Stimulated activated CD8-positive, alpha-beta memory T cell treated with anti-CD3 and anti-CD28 coated beads, Interleukin-12 subunit alpha, Interleukin-12 subunit beta, amount 100 ng/mL, for 1 hour (primary cell): ENCODE results near the gene PDS5A.
"Not testable (repeated sequence)": the region's sequence is repeated elsewhere in the genome, so short reads cannot be mapped to it uniquely, and the experiment has no call there.

ENCODE experiments used
- DNase-seq: peaks from one replicate; pipeline ENCODE4 v3.0.0-alpha.2; 2020; ENCODE audit warnings: low read depth

Gene PDS5A

DNA sequence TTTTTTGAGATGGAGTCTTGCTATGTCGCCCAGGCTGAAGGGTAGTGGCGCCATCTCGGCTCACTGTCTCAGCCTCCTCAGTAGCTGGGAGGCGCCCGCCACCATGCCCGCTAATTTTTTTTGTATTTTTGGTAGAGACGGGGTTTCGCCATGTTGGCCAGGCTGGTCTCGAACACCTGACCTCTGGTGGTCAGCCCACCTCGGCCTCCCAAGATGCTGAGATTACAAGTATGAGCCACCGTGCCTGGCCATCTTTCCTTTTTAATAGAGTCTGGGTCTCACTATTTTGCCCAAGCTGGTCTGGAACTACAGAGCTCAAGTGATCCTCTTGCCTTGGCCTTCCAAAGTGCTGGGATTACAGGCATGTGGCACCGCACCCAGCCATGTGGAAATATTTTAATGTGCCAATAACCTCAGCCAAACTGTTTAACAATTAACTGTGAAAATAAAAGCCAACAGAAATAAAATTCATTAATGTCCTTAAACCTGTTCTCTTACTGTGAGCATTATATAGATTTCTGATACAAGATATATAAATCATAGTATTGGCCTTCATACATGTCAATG is 16.3 kb downstream of the PDS5A start:
- DNase-seq, result no peak

DNA sequence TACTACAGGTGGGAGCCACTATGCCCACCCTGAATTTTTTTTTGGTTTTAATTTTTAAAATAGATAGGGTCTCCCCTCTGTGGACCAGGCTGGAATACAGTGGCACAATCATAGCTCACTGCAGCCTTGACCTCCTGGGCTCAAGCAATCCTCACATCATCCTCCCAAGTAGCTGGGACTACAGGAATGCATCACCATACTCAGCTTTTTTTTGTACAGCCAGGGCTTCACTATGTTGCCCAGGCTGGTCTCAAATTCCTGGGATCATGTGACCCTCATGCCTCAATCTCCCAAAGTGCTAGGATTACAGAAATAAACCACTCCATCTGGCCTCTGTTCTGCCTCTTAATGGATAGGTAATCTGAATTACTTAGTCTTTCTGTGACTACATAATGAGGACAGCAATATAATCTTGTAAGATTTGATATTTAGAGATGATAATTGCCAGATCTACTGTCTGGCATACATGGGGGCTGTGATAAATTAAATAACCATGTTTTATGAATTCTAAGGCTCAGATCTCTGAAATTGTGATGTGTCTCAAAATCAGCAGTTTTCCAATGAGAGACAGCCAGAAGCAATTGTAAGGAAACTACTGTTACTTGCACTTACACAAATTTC is 26.7 kb downstream of the PDS5A start:
- DNase-seq, result no peak

DNA sequence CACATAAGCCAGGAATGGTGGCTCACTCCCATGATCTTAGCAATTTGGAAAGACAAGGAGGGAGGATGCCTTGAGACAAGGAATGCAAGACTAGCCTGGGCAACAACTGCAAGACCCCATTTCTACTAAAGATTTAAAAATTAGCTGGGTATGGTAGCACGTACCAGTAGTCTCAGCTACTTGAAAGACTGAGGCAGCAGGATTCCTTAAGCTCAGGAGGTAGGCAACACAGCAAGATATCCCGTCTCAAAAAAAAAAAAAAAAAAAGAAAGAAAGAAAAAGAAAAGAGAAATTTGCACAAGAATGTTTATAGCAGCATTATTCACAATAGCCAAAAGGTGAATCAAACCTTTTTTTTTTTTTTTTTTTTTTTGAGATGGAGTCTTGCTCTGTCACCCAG is 29.7 kb downstream of the PDS5A start:
- DNase-seq, result no peak

DNA sequence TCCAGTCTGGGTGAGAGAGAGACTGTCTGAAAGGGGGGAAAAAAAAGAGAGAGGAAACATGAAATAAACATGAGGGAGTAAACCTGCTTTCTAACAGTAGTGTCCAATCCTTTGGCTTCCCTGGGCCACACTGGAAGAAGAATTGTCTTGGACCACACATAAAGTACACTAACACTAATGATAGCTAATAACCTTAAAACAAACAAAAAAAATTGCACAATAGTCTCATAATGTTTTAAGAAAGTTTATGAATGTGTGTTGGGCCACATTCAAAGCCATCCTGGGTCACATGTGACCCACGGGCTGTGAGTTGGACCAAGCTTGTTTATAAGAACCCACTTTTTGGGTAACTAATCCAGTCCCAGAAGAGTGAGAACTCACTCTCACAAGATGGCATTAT is 30.3 kb downstream of the PDS5A start:
- DNase-seq, result no peak

DNA sequence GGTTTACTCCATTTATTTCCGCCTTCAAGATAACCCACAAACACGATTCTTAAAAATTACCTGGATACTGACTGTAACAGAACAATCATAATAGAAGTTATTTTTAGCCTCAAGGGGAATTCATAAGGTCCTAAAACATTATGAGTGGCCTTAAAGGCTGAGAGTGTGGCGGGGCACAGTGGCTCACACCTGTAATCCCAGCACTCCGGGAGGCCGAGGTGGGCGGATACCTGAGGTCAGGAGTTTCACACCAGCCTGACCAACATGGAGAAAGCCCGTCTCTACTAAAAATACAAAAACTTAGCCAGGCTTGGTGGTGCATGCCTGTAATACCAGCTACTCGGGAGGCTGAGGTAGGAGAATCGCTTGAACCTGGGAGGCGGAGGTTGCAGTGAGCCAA is 33.5 kb downstream of the PDS5A start:
- DNase-seq, result not testable (repeated sequence)

DNA sequence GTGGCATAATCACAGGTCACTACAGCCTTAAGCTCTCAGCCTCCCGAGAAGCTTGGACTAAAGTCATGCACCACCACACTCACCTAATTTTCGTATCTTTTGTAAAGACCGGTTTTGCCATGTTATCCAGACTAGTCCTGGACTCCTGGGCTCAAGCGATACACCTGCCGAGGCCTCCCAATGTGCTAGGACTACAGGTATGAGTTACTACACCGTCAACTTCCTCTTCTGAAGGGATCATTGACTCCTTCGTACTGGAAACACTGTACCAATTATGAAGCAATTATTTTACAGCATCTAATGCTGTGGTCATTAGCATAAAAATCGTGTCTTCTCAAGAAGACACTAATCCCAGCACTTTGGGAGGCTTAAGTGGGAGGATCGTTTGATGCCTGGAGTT is 35.2 kb downstream of the PDS5A start:
- DNase-seq, result no peak

DNA sequence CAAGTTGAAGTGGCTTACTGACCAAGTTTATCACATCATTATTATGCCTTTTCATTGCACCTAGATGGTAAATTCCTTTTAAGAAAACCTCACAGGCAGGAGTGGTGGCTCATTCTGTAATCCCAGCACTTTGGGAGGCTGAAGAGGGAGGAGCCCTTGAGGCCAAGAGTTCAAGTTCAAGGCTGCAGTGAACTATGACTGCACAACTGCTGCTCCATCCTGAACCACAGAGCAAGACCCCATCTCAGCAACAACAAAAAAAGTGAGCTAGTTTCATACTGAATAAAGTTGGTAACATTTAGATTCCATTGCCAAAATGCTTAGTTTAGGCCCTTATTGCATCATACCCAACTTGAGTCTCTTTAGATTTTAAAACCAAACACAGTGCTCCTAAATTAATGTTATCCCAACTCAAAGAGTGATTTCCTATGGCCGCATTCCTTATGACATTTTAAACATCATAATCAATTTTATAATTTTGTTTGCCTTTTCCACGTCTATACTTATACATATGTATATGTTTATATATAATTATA is 36.0 kb downstream of the PDS5A start:
- DNase-seq, result no peak

DNA sequence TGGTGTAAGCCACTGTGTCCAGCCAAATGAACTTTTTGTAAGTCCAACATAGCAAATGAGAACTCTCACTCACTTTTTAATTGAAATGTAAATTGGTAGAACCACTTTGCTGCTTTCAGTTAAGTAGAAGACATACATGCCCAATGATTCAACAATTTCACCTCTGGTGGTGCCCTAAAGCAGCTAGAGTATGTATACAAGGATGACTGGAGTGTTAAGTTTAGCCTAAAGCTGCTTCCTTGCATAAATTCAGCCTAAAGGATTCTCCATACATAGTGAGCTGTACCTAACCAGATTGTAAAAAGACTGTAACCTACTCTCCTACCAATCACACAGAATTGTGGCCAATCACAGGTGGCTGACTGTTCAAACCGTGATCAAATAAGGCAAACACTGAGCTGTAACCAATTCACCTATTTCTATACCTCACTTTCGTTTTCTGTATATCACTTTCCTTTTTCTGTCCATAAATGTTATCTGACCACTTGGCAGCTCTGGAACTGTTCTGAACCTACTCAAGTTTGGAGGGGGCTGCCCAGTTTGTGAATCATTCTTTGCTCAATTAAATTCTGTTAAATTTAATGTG is 39.9 kb downstream of the PDS5A start:
- no peak for DNase-seq

DNA sequence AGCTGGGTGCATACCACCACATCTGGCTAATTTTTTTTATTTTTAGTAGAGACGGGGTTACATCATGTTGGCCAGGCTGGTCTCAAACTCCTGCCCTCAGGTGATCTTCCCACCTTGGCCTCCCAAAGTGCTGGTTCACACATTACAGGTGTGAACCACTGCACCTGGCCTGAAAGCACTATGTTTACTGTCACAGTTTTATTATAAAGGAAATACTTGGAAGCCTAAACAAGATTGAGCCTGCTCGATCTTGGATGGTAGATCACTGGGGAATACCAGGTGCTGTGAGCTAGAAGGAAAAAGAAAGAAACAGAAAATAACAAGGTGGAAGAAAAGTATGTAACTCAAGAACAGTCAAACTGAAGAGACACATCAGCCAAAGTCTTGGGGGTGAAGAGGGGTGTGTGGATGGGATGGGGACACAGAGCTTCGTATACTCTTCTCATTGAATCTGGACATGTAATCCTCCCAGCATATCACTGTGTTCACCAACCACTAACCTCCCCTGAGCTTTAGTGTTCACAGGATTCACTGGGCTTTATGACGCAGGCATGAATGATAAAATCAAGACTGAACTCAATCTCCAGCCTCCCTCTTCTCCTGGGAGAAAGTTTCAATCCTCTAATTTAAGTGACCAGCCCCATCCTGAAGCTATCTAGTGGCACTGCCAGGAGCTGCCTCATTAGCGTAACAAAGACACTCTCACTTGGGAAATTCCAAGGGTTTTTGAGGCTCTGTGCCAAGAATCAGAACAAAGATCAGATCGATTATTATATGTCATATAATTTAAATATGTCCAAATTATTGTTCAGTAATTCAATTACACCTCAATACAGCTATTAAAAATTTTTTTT is 40.9 kb downstream of the PDS5A start:
- no peak for DNase-seq

DNA sequence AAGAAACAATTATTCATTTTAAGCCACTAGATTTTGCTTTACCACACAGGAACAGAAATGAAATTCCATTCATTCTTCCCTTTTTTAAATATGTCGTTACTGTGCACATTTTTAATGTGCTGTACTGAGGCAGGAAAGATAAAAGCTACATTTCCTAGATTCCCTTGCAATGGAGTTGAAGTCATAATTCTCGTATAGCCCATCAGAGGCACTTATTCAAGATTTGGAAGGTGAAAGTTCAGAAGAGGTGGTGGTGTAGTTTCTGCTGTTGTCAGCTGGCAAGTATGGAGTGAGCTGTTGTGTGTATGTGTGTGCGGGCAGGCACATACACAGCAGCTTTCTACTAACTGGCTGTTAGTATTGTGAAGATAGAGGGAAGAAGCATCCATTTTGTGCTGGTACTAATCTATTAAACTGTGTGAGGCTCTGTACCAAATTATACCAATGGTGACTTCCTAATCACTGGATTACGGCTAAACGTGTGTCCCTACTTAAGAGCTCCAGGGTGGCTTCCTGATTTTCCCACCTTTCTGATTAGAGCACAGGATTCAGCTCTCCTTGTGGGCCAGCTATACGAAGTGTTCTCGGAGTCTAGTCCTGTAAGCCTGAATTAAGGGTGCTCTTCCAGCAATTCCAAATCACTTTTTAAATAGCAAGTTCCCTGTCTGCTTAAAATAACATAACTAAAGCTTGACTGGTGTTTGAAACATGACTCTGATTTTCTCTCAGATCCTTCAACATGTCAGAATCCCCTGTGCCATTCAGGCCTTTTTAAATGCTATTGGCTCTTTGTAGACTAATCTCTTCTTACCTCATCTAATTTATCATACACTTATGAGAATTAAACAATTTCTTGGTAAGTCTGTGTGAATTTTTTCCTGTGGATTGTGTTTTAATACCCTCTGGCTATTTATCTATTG is 43.8 kb downstream of the PDS5A start:
- DNase-seq, result no peak

DNA sequence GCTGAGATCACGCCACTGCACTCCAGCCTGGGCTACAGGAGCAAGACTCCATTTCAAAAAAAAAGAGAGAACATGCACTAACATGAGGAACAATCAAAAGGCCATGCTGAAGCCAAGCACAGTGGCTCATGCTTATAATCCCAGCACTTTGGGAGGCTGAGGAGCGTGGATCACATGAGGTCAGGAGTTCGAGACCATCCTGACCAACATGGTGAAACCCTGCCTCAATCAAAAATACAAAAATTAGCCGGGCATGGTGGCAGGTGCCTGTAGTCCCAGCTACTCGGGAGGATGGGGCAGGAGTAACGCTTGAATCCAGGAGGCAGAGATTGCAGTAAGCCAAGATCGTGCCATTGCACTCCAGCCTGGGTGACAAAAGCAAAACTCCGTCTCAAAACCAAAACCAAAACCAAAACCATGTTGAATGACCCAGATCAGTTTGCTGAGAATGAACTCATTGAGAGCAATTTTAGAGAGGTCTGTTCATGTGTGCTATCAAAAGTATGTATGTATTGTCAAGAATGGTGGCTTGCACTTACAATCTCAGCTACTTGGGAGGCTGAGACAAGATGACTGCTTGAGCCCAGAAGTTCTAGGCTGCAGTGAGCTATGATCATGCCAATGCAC is 44.8 kb downstream of the PDS5A start:
- DNase-seq, result no peak

DNA sequence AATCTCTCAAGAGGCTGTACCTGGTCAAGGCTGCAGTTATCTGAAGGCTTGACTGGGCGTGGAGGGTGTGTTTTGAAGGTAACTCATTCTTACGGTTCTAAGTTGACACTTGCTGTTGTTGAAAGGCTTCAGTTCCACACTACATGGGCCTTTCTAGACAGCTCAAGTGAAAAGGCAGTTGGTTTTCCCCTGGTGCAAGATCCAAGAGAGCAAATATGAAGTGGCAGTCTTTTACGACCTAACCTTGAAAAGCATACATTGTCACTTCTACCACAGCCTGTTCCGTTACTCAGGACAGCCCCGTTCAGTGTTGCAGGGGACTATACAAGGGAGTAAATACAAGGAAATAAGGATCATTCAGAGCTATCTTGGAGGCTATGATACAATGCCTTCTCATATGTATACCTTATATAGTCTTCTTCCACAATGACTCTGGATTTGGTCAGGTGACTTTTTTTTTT is 46.2 kb downstream of the PDS5A start:
- no peak for DNase-seq

DNA sequence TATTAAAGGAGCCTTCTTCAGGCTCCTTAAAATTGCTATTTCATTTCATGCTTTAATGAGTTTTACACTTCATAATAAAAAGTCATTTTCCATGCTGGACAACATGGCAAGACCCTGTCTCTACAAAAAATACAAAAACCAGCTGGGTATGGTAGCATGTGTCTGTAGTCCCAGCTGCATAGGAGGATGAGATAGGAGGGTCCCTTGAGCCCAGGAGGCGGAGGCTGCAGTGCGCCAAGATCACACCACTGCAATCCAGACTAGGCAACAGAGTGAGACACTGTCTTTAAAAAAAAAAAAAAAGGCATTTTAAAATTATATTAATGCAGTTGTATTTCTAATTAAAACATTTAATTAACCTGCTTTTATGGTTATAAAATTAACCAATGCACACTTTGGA is 49.2 kb downstream of the PDS5A start:
- DNase-seq, result no peak

DNA sequence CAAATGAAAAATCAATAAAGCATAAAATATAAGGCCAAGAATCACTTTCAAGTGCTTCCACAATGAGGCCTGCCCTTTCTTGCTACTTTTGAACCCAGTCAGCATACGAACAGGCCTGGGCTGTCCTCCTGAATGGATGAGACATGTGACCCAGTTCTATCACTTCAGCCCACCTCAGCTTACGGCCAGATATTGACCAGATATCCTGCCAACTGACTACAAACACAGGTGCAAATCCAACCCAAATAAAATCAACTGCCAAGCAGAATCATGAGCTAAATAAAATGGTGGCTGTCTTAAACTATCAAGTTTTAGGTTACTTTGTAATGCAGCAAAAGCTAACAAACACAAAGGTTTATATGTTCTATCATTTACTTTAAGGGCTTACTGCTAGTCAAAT is 53.7 kb downstream of the PDS5A start:
- DNase-seq, result no peak

DNA sequence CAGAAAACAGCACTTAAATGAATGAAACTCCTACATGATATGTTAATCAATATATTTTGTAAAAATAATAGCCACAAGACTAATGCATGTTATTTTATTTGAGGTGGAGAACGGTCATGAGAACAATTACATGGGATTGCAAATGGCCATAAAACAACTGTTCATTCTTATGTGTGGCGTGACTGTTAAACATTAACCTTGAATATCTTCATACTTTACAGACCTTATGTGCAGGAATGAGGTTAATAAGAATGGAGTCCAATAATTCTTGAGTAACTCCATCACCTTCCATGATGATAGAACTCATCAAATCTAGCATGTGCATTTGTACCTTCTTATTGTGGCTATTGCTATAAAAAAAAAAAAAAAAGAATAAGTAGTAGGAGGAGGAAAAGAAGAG is 55.3 kb downstream of the PDS5A start:
- DNase-seq, result no peak

DNA sequence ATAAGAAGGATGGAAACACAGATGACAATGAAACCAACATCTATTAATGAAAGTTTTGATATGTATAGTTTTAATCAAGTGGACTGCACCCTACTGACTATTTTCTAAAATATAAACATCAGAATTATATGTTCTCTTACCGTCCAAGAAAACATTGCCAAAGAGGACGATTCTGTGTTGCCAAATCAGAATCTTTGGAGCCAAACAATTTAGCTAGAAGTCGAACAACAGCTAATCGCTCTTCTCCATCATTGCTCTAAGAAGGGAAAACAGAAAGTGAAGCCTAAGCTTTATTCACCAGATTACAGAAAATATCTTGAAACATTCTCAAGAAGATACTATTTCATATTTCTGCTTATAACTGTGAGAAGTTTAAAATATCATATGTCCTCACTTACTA is 64.2 kb downstream of the PDS5A start:
- no peak for DNase-seq

DNA sequence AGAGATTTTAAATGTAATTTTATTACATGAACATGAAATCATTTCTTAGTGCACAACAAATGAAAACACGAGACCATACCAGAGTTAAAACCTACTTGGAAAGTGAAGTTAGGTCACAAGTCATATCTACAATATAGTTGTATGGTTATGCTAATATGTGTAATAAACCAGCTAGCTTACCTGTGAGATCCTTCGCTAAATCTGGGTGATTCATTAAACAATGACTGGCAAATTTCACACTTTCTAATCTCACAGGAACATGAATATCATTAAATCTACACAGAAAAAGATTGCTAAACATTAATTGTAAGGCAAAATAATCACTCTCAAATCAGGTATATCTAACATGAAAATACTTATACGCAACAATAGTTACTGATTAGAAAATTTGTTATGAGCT is 67.6 kb downstream of the PDS5A start:
- DNase-seq, result no peak

DNA sequence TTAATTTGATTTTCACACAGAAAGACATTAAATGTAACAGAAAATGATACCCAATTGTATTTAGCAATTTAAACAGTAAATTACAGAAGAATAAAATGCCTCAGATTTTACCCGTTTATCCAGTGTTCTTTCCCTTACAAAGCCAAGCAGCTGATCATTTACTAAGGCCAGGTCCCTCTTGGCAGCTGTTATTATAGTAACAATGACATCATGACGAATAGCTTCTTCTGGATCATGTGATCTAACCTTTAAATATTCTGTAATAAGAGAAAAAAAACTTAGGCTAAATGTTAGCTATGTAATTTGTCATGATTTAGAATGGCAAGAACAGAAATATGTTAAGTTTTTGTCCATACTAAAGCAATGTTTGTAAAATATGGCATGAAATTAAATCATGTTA is 69.4 kb downstream of the PDS5A start:
- no peak for DNase-seq

DNA sequence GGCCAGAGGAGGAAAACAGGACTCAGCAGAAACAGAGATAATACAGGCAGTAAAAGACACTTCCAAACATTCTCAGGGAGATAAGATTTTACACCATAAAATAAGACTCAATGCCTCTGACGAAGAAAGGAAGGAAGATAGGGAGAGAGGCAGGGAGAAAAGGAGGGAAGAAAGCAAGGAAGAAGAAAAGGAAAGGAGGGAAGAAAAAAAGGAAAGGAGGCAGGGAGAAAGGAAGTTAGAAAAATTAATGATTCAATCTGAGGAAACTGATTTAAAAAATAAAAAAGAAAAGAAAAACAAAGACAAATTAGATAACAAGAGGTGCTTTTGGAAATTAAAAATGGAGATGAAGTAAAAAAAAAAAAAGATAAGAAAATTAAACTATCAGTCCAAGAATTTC is 72.1 kb downstream of the PDS5A start:
- DNase-seq, result no peak

DNA sequence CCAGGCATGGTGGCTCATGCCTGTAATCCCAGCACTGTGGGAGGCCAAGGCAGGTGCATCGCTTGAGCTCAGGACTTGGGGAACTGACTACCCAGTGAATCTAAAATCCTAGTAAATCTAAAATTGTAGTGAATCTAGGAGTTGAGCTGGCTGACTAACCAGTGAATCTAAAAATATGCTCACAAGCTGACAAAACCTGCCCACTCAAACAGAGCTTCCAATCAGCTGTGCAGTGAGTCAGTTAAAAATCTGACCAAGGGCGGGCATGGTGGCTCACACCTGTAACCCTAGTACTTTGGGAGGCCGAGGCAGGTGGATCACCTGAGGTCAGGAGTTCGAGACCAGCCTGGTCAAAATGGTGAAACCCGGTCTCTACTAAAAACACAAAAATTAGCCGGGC is 72.7 kb downstream of the PDS5A start:
- DNase-seq, result not testable (repeated sequence)

DNA sequence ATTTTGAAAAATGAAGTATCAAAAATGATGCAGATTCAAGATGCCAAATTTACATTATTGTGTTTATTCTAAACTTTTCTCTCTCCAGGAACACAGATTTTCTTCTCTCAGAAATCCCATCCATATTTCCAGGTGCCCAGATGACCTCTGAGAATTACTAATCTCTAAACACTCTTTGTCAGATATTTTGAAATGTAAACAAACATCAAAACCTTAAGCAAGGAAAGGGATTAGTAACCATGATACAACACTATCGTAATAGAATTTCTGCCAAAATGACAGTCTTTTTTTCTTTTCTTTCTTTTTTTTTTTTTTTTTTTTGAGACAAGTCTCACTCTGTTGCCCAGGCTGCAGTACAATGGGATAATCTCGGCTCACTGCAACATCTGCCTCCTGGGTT is 76.7 kb downstream of the PDS5A start:
- no peak for DNase-seq
